ENCODE results near the gene ITM2C.

Gene ITM2C

DNA sequence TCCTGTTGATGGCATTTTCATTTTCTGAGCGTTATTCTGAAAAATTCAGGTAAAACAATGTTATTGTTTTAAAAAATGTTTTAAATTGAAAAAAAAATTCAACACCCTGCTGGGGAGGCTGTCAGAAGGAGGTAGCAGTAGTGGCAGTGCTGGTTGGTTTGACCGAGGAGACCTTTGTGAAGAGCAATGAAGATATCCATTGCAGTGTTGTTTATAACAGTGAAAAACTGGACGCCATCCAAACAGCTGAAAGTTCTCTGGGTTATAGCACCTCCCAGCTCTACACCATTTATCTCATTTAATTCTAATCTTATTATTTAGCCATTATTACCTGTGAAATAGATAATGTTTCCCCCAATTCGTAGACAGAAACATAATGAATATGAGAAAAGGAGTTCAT, 12.6 kb upstream of the ITM2C start:
- DNase-seq (ENCODE audit: low read depth) = no peak

DNA sequence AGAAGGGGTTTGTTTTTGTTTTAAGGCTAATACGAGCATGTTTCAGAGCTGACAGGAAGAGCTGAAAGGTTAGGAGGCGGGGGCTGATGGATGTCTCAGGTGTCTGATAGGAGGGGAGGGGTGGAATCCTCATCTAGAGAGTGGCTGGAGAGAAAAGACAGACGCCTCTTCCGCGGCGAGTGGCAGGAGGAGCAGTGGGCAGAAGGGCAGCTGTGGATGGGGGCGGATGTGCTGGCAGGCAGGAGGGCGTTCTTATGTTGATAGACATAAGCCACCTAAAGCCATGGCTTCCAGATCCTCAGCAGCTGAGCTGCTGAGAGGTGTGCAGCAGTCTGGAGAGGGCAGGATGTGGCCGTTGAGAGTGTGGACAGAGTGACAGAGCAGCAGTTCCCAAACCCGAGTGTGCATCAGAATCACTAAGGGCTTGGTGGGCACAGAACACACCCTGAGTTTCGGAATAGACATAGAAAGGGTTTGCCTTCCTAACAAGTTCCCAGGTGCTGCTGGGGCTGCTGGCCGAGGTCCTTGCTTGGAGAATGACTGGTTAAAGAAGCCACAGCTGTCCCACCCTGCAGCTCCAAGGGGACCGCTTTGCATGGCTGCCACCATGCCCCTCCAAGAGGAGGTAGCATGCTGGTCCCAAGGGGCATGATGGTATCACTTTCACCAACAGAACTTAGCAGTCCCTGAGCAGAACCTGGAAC, 3.0 kb upstream of the ITM2C start:
- DNase-seq (ENCODE audit: low read depth) = no peak

DNA sequence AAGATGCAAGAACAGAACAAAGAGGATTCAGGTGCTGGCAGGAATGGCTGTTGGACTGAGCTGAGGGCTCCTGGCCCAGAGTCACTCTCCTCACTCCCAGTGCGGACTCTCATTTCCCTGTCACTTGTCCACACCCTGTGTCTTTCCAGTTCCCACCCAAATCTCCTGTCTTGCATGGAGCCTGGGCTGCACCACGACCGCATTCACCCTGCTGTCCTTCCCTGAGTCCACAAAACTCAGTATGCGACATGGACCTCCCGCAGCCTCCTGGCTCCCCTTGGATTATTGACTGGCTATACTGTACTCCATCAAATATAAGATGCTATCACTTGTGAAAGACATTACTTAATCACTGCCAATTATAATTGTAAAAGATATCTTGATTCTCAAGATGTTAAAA, 2.5 kb upstream of the ITM2C start:
- no peak for DNase-seq (ENCODE audit: low read depth)

DNA sequence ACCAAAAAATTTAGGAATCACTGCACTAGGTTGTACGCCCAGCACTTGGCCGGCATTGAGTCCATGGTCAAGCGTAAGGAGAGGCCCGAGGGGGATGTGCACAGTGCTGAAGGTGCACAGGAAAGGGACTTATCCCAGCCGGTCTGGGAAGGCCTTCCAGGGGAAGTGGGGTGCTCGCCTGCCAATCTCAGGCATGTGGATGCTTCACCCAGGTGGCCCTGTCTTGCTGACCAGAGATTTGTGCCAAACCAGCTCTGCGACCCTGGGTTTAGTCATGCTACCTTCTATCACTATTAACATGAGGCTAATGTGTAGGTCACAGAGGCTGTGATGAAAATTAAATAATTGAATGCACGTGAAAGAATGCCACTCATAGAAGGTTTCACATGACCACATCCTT, 1.7 kb upstream of the ITM2C start:
- DNase-seq (ENCODE audit: low read depth) = no peak

DNA sequence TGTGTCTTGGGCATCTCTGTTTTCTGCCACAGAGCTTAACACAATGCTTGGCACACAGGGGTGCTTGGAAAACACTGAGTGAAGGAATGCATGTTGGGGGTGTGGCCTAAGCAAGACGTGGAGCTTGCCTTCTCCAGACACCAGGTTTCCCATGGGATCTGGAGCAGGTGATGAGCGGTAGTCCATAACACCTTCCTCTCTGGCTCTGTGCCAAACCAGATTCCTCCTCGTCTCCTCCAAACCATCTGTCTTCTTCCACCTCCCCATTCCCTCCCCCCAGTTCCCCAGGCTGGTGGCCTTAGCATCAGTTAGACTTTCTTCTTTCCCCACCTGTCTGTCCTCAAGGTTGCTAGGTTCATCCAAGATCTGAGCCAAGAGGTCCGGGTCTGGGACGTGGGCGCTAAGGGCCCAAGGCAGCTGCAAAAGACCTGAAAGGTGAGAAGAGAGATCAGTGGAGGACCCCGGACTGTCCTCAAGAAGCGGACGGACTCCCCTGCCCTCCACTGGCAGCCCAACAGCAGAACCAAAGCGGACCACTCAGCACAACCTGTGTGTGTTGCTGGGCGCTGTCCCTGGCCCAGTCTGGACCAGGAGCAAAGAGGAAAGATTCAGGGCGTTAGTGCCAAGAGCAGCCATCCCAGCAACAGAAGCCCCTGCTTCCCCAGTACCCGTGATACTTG, 1.2 kb upstream of the ITM2C start:
- DNase-seq (ENCODE audit: low read depth) = no peak

DNA sequence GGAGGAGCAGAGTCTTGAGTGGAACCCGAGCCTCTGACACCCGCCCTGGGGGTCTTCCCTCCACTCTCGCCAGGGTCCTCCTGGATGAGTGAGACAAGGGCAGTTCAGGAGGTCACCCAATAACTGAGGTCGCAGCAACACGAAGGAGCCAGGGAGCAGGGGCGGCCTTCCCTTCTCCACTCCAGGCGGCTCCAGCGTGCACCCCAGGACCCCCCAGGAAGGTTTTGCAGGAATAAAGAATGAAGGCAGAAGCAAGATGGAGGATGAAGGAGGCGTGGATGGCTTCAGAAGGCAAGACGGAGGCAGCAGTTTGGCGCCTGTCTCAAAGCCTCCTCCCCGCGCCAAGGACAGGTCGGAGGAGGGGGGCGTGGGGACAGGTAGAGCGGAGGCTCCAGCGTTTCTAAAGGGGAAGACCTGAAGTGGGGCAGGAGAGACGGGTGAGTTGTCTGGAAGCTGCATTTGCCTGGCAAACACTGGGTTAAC, 579 bp upstream of the ITM2C start:
- no peak for DNase-seq (ENCODE audit: low read depth)

DNA sequence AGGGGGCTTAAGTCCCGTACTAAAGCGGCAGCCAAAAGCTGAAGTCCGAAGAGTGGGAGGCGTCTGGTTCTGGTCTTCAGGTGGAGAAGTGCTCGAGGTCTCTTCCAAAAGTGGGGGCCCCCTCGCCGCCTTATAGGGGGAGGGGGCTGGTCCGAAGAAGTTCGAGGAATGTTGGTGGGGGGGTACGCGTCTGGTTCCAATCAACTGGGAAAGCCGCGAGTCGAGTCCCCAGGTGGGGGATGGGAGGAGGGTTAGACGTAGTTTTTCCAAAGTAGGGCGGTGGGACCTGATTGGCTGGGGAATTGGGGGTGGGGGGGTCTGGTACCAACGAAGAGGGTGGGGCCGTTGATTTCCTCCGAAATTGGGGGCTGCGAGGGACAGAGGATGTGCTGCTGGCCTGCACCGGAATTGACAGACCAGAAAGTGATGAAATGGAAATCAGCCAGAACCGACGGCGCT, 594 bp downstream of the ITM2C start:
- no peak for DNase-seq (ENCODE audit: low read depth)

DNA sequence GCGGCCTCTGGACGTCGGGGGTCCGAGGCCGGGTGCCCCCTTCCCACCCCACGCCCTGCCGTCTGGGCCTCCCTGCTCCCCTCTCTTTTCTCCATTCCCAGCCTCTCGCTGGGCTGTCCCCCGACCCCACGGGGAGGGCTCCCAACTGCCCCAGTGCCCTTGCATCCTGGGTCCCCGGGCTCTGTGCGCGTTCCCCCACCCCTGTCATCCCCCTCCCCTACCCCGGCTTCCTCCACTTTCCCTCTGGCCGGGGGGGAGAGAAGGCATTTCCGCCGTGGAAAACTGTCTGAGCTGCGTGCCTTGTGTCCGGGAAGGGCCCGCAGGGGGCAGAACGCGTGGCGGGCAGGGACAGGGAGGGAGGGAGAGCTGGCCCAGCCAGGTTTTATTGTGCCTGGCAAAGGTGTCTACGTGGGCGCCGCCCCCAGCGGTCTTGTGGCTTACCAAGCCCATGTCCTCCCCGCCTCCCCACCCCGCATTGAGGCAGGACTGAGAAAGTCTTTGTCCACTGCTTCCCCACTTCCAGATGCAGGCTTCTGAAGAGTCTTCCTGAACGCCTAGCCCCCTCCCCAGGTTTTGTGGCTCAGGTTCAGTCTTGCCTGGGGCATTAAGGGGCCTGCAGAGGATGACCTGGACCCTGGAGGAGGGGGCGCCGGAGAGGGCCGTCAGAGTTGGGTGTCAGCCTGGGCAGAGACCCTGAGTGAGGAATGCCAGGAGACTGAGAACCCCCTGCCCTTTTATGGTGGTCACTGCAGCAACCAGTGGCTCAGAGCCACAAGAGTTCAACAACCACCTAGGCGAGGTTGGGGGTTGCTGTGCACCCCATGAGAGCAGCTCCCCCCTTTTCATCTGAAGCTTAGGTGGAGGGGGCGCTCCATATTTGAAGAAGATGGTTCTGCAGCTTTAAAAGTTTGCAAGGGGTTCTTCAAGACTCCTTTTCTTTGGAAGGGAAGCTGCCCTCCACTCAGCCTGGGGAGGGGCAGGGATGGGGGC, 1.3 kb downstream of the ITM2C start:
- DNase-seq (ENCODE audit: low read depth) = no peak

DNA sequence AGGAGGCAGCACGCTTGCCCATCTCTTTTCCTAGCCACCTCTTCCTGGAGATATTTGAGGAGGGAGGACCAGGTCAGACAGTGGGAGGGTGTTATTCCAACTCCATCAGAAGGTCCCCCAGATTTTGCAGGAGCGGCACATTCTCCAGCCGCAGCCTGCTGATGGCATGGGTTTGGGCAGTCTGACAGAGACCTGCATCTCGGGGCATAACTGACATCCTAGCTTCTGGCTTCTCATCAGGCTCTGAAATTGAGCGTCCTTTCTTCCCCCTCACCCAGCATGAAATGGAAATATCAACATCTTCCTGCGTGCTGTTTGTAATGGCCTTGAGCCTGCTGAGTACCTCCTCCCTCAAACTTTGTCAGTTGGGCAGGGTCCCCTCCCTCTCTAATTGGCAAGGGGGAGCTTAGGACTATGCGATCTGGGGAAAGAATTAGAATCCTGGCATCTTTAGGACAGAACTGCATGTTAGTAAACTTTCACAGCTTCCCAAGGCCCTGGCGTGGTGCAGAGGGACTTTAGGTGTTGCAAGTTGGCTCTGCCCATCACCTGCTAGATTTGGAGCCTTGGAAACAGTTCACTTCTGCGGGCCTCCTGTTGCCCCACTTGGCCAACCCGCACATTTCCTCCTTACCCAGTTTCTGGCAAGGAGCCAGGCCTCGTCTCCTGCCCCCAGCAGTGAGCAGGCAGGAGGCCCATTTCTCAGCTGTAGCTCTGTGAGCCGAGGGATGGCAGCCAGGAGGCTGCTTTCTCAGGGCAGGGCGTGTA, 2.2 kb downstream of the ITM2C start:
- DNase-seq (ENCODE audit: low read depth) = no peak

DNA sequence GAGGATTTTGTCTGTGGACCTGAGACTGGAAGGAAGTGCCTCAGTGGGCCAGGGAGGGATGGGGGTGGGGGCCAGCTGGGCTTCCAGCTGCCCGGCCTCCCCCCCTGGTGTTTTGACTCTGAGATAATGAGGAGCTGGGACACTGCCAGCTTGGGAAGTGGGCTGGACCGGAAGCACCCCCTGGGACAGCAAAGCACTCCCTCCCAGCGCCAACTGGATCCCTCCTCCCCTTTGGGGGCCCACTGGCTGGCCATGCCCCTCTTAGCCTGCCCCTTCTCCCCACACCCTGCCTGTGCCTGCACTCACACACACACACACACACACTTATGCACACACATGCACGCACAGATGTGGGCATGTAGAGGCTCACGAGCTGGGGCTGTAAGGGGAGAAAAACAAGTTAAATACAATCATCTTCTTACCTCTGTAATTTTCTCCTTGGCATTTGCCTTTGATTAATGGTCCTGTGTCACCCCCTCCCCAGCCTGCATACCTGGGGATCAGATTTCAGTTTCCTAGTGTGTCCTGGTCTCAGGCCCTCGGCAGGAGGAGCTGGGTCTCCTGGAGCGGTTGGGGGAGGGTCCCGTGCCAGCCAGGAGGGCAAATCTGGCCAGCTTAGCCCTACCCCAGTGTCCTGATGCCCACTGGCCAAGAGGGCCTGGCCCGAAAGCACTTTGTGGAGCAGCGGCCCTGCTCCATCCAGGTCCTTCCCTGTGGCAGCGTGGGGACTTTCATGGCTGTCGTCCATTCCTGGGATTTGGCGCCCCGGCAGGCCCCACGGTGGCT, 3.6 kb downstream of the ITM2C start:
- no peak for DNase-seq (ENCODE audit: low read depth)

DNA sequence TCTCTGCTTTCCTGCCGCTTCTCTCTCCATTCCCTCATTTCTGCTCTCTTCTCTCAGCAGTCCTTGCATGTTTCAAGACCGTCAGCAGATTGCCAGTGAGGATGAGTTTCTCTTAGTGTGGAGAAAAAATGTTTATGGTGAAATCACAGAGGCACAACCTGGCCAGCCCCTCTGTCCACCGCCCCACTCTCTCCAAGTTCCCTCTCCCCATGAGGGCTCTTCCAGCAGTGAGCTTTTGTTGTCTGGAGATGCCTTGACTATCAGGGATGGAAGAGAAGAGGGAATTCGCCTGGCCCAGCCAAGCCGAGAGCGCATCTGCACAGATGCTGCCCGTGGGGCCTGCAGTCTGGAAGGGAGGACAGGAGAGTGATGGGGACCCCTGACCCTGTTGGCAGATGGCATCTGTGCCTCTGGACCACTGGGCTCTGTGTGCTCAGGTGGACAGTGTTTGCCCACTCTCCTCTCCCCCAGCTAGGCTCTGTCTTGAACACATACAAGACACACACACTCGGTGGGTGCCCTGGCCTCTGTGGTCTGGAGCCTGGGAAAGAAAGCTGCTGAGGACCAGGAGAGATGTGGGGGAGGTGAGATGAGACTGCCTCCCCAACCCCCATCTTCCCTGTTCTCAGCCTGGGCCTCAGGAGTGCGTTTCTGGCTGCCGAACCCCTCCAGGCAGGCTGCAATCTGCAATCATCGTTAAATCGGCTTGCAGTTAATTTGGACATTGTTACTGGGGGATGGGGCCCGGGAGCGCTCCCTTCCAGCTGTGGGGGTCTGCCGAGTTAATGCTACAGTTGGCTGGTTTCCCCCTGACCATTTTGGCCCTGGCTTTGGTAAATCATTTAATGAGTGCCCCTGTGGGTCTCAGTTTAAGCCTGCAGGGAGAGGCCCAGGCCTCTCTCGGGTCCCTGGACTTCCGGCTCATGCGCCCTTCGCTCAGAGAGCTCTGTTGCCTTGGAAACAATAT, 4.5 kb downstream of the ITM2C start:
- no peak for DNase-seq (ENCODE audit: low read depth)

DNA sequence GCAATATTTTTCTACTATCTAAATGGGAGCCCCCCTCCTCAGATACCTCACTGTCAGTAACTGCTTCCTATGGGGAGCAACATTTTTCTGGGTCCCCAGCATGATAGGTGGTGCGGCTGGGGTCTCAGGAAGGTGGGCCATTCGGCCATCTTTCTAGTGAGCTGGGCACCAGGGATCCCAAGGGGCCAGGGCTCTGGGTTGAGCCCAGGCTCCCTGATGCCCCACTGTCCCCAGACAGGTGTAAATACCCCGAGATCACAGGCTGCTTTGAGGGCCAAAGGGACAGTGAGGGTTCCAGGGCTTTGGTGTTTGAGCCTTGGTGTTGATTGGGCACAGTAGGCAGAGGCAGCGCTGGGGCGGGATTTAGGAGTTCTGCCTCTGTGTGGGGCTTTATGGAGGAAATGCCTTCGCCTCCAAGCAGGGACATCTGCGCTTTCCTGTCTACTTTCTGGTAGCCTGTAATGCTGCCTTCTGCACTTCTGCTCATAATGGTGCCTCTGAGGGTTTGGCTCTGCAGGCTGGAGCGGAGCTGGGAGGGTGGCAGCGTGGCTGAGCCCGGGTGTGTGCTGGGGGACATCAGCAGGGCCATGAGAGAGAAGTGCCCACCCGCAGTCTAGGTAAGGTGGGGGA, 5.3 kb downstream of the ITM2C start:
- DNase-seq (ENCODE audit: low read depth) = no peak

DNA sequence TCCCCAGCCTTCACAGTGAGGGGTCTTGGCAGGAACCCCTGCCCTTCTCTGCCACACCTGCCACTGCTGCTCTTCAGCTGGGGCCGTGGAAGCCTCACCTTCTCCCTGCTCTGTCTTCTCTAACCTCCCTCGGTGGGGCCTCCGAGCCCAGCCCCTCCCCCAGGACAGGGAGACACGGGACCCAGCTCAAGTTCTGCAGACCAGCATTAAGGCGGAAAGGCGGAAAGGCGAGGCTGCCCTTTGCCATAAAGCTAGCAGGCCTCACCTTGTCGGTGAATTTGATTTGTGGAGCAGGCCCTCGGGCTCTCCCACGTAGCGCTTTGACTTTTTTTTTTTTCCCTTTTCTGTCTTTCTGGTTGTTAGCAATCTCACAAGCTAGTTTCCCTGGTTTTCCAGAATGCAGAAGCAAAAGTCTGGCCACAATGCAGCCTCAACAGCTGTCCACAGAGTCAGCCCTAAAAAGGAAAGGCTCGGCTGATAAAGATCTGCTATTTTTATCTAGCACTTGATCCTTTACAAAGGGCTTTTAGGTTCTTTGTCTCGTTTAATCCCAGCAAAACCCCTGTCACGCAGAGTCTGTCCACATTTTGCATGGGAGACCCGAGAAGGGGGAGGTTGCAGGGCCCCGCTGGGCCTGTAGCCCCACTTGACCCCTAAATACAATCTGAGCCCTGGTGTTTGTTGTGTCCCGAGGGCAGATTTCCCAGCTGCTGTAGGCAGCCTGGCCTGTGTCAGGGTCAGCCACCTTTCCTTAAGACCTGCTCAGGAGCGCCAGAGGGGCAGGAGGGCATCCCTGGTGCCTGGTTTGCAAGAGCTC, 6.0 kb downstream of the ITM2C start:
- no peak for DNase-seq (ENCODE audit: low read depth)

DNA sequence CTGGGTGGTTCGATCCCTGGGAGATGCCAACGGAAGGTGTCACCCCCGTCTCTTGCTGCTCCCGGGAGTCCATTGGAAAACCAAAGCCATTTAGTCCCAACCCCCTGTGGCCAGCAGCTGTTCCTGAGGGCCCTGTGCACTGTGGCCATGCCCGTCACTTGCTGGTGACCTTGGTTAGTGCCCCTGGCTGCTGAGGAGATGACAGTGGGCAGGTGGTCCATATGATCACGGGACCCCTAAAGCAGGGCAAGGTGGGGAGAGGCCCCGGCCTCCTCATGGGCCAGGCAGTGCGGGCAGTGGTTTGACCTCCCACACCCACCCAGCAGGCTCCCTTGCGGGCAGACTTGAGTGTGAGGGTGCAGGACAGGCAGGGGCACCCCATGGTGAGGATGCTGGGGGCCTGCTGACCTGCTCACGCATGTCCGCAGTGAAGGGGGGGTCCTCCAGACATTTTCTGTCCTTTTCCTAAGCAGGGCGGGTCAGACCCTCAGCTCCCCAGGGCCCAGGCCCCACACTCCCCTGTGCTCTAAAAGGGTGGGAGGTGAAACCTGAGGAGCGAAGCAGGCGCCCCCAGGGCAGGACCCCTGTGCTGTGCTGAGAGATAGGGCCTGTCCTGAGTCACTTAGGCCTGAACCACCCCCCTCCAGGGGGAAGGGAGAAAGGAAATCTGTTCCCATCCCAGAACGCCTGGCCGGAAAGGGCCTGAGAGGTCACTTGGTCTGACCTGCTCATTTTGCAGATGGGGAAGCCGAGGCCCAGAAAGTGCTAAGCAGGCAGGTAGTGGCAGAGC, 6.8 kb downstream of the ITM2C start:
- DNase-seq (ENCODE audit: low read depth) = no peak

DNA sequence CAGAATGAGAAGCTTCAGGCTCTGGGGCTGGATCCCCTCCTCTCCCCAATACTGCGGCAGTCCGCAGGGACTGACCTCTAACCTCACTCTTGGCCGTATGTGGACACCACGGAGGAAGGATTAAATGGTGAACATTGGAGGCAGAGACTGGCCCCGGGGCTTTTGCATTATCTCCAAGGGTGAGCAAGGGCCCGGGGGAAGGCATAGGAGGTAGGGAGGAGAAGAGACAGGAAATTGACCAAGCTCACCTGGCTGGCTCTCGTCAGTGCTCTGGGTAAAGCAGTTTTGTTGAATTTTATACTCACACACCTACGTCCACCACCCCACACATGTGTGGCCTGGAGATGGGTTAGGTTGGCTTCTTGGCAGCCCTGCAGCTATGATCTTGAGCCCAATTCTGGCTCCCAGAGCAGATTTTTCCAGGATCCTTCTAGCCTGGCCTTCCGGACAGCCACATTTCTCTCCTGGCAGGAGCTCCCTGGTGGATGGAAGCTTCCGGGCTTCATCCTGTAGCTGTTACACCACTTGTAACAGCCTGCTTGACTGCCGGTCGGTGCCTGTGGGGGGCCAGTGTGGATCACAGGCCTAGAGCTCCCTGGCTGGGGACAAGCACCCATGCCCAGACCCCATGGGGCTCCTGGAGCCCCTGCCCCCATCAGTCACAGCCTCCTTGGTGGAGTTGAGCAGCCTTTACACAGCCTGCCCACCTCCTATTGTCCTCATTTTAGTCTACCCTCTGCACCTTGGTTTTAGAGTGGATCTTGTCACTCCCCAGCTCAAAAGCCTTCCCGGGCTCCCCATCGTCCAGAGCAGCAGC, 7.6 kb downstream of the ITM2C start:
- DNase-seq (ENCODE audit: low read depth) = no peak

DNA sequence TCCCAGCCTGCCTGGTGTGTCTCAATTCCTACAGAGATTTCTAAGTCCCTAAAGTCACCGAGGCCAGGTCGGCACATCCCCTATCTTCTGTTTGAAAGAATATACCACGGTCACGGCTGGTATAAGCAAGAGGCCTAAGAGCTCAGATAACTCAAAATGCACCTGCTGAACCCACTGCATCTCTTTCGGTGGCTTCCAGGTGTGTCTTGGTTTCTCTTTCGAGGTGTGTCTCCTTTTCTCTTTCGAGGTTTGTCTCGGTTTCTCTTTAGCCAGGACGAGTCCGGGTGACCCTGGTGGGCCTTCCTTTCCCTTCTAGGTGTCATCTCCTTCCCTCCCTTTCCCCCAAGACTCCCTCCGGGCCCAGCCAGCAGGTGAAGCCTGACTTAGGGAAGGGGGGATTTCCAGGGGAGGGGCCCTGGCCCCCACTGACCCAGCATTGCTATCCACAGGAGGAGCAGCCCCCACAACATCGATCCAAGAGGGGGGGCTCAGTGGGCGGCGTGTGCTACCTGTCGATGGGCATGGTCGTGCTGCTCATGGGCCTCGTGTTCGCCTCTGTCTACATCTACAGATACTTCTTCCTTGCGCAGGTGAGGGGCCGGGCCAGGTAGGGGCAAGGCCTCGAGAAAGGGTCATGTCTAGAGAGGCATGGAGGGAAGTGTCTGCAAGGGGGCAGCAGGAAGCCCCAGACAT, 8.4 kb downstream of the ITM2C start:
- no peak for DNase-seq (ENCODE audit: low read depth)

All from HS-5 (cell line).